GM12891 (cell line): Measurements from ENCODE around the gene EFCAB13. TPM values are rescaled to one million over a fixed set of nuclear protein-coding genes. Genes with fewer than 3 reads are reported as not detected.

Experiments used
- DNase-seq: peaks from one replicate; pipeline ENCODE4 v3.0.0; 2011; ENCODE audit warnings: low spot score; ENCODE audit not compliant: insufficient read length
- FAIRE-seq: peaks from 2 replicates; lab custom pipeline; 2011; peaks lifted over from hg19 to GRCh38; lab: Jason Lieb, UNC
- PAX5 ChIP-seq: IDR thresholded peaks from 2 replicates; pipeline ENCODE4 v1.6.1; 2011; ENCODE audit warnings: low read length, moderate library complexity, mild to moderate bottlenecking; ENCODE audit not compliant: insufficient read depth, severe bottlenecking
- POLR2A ChIP-seq: IDR thresholded peaks from 2 replicates; pipeline ENCODE4 v1.6.1; 2011; ENCODE audit warnings: low read depth, low read length, control low read depth
- POLR2AphosphoS5 ChIP-seq: IDR thresholded peaks from 2 replicates; pipeline ENCODE4 v1.6.1; 2011; ENCODE audit warnings: low read depth, low read length, control low read depth
- POU2F2 ChIP-seq: IDR thresholded peaks from 2 replicates; pipeline ENCODE4 v1.6.1; 2011; ENCODE audit warnings: low read depth, mild to moderate bottlenecking, control low read depth, low read length, moderate library complexity
- SPI1 ChIP-seq: IDR thresholded peaks from 2 replicates; pipeline ENCODE4 v1.6.1; 2011; ENCODE audit warnings: low read depth, low read length, control low read depth
- TAF1 ChIP-seq: IDR thresholded peaks from 2 replicates; pipeline ENCODE4 v1.6.1; 2011; ENCODE audit warnings: low read depth, low read length, control low read depth
- polyA plus RNA-seq: library from polyadenylated mRNA; unstranded; fragments of >200 nt; gene quantifications from one replicate; pipeline ENCODE4 v1.2.1, GENCODE V29; 2012; ENCODE audit warnings: low read depth, missing spikeins, inconsistent platforms; ENCODE audit not compliant: missing spikeins

The EFCAB13 gene
- 2.0 TPM for polyA plus RNA-seq

GRCh38 chr17:47323382-47324223 is at the start of gene EFCAB13:
Gene EFCAB13, plus strand, starts transcription at chr17:47323955. Its CDS starts 4,399 bp downstream, at chr17:47328354.
- FAIRE-seq (peak; percentile 94), DNase-seq (peak; percentile 60)
- TF ChIP-seq SPI1 (no peak), POLR2AphosphoS5 (peak; percentile 71; the same call in 1 of the 2 replicates), TAF1 (peak; percentile 68), POLR2A (no peak), POU2F2 (no peak; the same call in none of the 2 replicates), PAX5 (no peak)

GRCh38 chr17:47274319-47275069 is 49.3 kb upstream of the EFCAB13 start:
- TF ChIP-seq POU2F2 (no peak), TAF1 (no peak), POLR2A (no peak), SPI1 (no peak), PAX5 (no peak), POLR2AphosphoS5 (no peak)
- FAIRE-seq (no peak), DNase-seq (no peak)

- FAIRE-seq (no peak), DNase-seq (no peak)
- TF ChIP-seq TAF1 (no peak), POU2F2 (no peak), PAX5 (no peak), SPI1 (no peak), POLR2A (no peak), POLR2AphosphoS5 (no peak)
Measured at GRCh38 chr17:47275245-47275984, 48.3 kb upstream of the EFCAB13 start.

- peak; percentile 13 for FAIRE-seq
- no peak for TF ChIP-seq TAF1
- no peak for TF ChIP-seq POLR2A
- TF ChIP-seq SPI1, result no peak
- no peak for TF ChIP-seq POU2F2
- TF ChIP-seq PAX5, result no peak
- TF ChIP-seq POLR2AphosphoS5, result no peak
- DNase-seq, result no peak
Measured at GRCh38 chr17:47276444-47276843, 47.3 kb upstream of the EFCAB13 start.

- FAIRE-seq (no peak), DNase-seq (no peak)
- TF ChIP-seq POU2F2, result no peak
- TF ChIP-seq SPI1, result no peak
- TF ChIP-seq POLR2AphosphoS5, result no peak
- no peak for TF ChIP-seq POLR2A
- TF ChIP-seq PAX5, result no peak
- no peak for TF ChIP-seq TAF1
Measured at GRCh38 chr17:47276868-47277267, 46.9 kb upstream of the EFCAB13 start.

GRCh38 chr17:47277921-47278320 is 45.8 kb upstream of the EFCAB13 start:
- no peak for DNase-seq
- no peak for TF ChIP-seq TAF1
- no peak for FAIRE-seq

- FAIRE-seq (no peak), DNase-seq (no peak)
- TF ChIP-seq POLR2AphosphoS5, result no peak
- no peak for TF ChIP-seq PAX5
- no peak for TF ChIP-seq POU2F2
- no peak for TF ChIP-seq SPI1
- no peak for TF ChIP-seq TAF1
- no peak for TF ChIP-seq POLR2A
Measured at GRCh38 chr17:47278561-47278960, 45.2 kb upstream of the EFCAB13 start.

- DNase-seq (peak; percentile 61), FAIRE-seq (peak; percentile 92)
- TF ChIP-seq PAX5 (no peak), POU2F2 (0 out of 2 replicates have a peak, but pooled peaks have one; percentile 37), POLR2A (no peak), TAF1 (no peak; the same call in 1 of the 2 replicates), SPI1 (peak; percentile 92), POLR2AphosphoS5 (peak; percentile 42; the same call in 1 of the 2 replicates)
Measured at GRCh38 chr17:47279062-47279801, 44.5 kb upstream of the EFCAB13 start.

- TF ChIP-seq PAX5 (no peak), POLR2AphosphoS5 (no peak), SPI1 (no peak), POLR2A (no peak)
- no peak for FAIRE-seq
- DNase-seq, result no peak
Measured at GRCh38 chr17:47280072-47280811, 43.5 kb upstream of the EFCAB13 start.
